Spinal cord (tissue), 10 donors: Measurements from ENCODE around the gene CMIP. TPM values are rescaled to one million over a fixed set of nuclear protein-coding genes. Genes with fewer than 3 reads are reported as not detected.
"Not testable (repeated sequence)": the region's sequence is repeated elsewhere in the genome, so short reads cannot be mapped to it uniquely, and the experiment has no call there.

Experiments used
- DNase-seq, 6 donors: peaks; one replicate each; pipeline versions ENCODE4 v3.0.0 to v3.0.0-alpha.2; 2013 to 2015; ENCODE audit warnings: low spot score in 6 of 6, low read depth in 4 of 6
- H3K27ac ChIP-seq: one replicate; pipeline ENCODE4 v1.5.1; 2013; ENCODE audit warnings: low read depth, low read length, control low read depth
- H3K27me3 ChIP-seq: one replicate; pipeline ENCODE4 v1.6.1; 2013; ENCODE audit warnings: low read length; ENCODE audit not compliant: control insufficient read depth, insufficient read depth
- H3K36me3 ChIP-seq: one replicate; pipeline ENCODE4 v1.6.1; 2013; ENCODE audit warnings: low read length; ENCODE audit not compliant: control insufficient read depth, insufficient read depth
- H3K4me1 ChIP-seq: one replicate; pipeline ENCODE4 v1.6.1; 2013; ENCODE audit warnings: low read length; ENCODE audit not compliant: control insufficient read depth, insufficient read depth
- H3K4me3 ChIP-seq: one replicate; pipeline ENCODE4 v1.5.1; 2013; ENCODE audit warnings: low read depth, low read length, control low read depth
- H3K9me3 ChIP-seq: one replicate; pipeline ENCODE4 v1.6.1; 2013; ENCODE audit warnings: low read length; ENCODE audit not compliant: control insufficient read depth, insufficient read depth
- WGBS: methylation state at CpG from one replicate; pipeline ENCODE4 v1.1.5; 2013; ENCODE audit warnings: missing lambda C conversion rate; ENCODE audit not compliant: insufficient coverage; 5-methylcytosine and 5-hydroxymethylcytosine counted together
- polyA plus RNA-seq, 2 donors: library from polyadenylated mRNA; unstranded; fragments of 120-200 nt; gene quantifications; one replicate each; pipeline ENCODE4 v1.2.1, GENCODE V29; 2013; ENCODE audit not compliant: insufficient read length in 2 of 2
- total RNA-seq, 2 donors: library from RNA; depleted of rRNA in 1 of 2; stranded (reverse); fragments of 120-200 nt in 1 of 2; fragments of >200 nt in 1 of 2; gene quantifications; one replicate each; pipeline versions ENCODE4 v1.2.3 to v1.2.4, GENCODE V29; 2013 to 2014
- donor health status: healthy.

CMIP gene
- total and polyA plus RNA-seq, 4 donors = 20.6 to 151 (median 100) TPM

GRCh38 chr16:81417210-81417609 is 27.4 kb upstream of the CMIP start:
- 98% methylated on average over 4 of the region's 5 CpGs for WGBS
- no peak for DNase-seq

GRCh38 chr16:81419806-81420205 is 24.8 kb upstream of the CMIP start:
- 95% methylated on average over 4 of the region's 9 CpGs for WGBS
- Histone ChIP-seq H3K36me3 (no peaks in the 10 kb centered on the region), H3K27me3 (no peaks in the 10 kb centered on the region), H3K4me3 (no peak overlapping the region), H3K4me1 (peaks cover 13% of the 10 kb centered on the region), H3K27ac (no peak overlapping the region), H3K9me3 (no peaks in the 10 kb centered on the region)
- no peak for DNase-seq

More at GRCh38 chr16:81417210-81417609, 27.4 kb upstream of the CMIP start:
- Histone ChIP-seq H3K9me3 (no peaks in the 10 kb centered on the region), H3K27me3 (no peaks in the 10 kb centered on the region), H3K4me3 (no peak overlapping the region), H3K36me3 (no peaks in the 10 kb centered on the region), H3K4me1 (peaks cover 18% of the 10 kb centered on the region), H3K27ac (no peak overlapping the region)

GRCh38 chr16:81421126-81421525 is 23.5 kb upstream of the CMIP start:
- no peak overlapping the region for H3K4me3 ChIP-seq
- H3K36me3 ChIP-seq = no peaks in the 10 kb centered on the region
- WGBS = 100% methylated on average over 1 of the region's 2 CpGs
- no peak overlapping the region for H3K27ac ChIP-seq
- H3K4me1 ChIP-seq = peaks cover 6% of the 10 kb centered on the region
- no peaks in the 10 kb centered on the region for H3K27me3 ChIP-seq
- H3K9me3 ChIP-seq = no peaks in the 10 kb centered on the region
- no peak for DNase-seq

- Histone ChIP-seq H3K4me3 (no peak overlapping the region), H3K27ac (no peak overlapping the region), H3K9me3 (no peaks in the 10 kb centered on the region), H3K4me1 (peaks cover 5% of the 10 kb centered on the region), H3K27me3 (no peaks in the 10 kb centered on the region), H3K36me3 (no peaks in the 10 kb centered on the region)
- no peak for DNase-seq
- WGBS = 100% methylated on average over 3 of the region's 11 CpGs
Observed at GRCh38 chr16:81421536-81421935, 23.1 kb upstream of the CMIP start.

GRCh38 chr16:81422153-81422552 is 22.5 kb upstream of the CMIP start:
- not testable (repeated sequence) for H3K27ac ChIP-seq, H3K27me3 ChIP-seq, H3K9me3 ChIP-seq, DNase-seq, H3K4me3 ChIP-seq, H3K36me3 ChIP-seq, H3K4me1 ChIP-seq
- WGBS = 100% methylated on average over 1 of the region's 7 CpGs

DNA sequence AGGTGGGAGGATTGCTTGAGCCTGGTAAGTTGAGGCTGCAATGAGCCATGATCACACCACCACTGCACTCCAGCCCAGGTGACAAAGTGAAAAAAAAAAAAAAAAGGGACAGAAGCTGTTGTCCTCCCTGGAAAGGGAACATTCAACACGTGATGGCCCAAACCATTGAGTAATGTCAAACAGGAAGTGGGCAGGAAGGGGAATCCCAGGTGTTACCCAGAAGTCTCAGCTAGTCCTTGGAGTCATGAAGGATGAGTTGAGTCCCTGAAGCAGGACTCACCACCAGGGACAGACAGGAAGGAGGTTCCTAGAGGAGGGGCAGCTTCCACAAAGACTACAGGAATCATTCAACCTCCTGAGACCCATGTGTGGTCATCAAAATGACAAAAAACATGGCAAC is 19.8 kb upstream of the CMIP start:
- Histone ChIP-seq H3K9me3 (no peaks in the 10 kb centered on the region), H3K27ac (no peak overlapping the region), H3K4me1 (peaks cover 7% of the 10 kb centered on the region), H3K4me3 (no peak overlapping the region), H3K36me3 (no peaks in the 10 kb centered on the region), H3K27me3 (no peaks in the 10 kb centered on the region)
- no peak for DNase-seq
- 50% methylated on average over 1 of the region's 1 CpG for WGBS

GRCh38 chr16:81427219-81427618 is 17.4 kb upstream of the CMIP start:
- Histone ChIP-seq H3K9me3 (no peaks in the 10 kb centered on the region), H3K27ac (no peak overlapping the region), H3K4me3 (no peak overlapping the region), H3K27me3 (no peaks in the 10 kb centered on the region), H3K36me3 (no peaks in the 10 kb centered on the region), H3K4me1 (peaks cover 18% of the 10 kb centered on the region)
- 61% methylated on average over 3 of the region's 6 CpGs for WGBS
- DNase-seq = peak in 1 of 6 donors; percentile 68

DNA sequence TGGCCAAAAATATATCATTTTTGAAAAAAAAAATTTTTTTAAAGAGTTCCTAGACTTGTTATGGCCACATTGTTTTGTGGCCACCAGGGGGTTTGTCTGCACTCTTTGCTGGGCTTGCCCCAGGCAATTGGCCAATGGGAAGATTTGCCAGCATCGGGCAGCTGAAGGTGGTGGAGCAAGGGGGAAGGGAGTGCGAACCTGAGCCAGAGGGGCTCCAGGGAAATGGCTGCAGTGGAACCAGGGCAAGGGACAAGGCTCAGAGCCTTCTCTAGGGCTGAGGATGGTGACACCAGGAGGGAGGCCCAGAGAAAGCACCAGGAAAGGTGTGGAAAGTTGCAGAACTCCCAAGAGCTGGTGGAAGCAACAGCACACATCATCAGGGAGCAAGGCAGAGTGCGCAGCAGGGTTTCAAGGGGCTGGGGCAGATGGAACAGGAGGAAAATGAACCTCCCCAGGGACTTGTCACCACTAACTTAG is 15.5 kb upstream of the CMIP start:
- peaks cover 27% of the 10 kb centered on the region for H3K4me1 ChIP-seq
- 34% methylated on average over 2 of the region's 3 CpGs for WGBS
- peak in 1 of 6 donors; percentile 51 for DNase-seq
- H3K27me3 ChIP-seq = no peaks in the 10 kb centered on the region
- H3K36me3 ChIP-seq = no peaks in the 10 kb centered on the region
- no peak overlapping the region for H3K27ac ChIP-seq
- no peaks in the 10 kb centered on the region for H3K9me3 ChIP-seq
- H3K4me3 ChIP-seq = no peak overlapping the region

GRCh38 chr16:81431554-81432353 is 12.9 kb upstream of the CMIP start:
- Histone ChIP-seq H3K27me3 (no peaks in the 10 kb centered on the region), H3K27ac (no peak overlapping the region), H3K4me1 (peaks cover 27% of the 10 kb centered on the region), H3K9me3 (no peaks in the 10 kb centered on the region), H3K36me3 (no peaks in the 10 kb centered on the region), H3K4me3 (no peak overlapping the region)
- DNase-seq = peak in 1 of 6 donors; percentile 70
- 59% methylated on average over 22 of the region's 23 CpGs for WGBS

DNA sequence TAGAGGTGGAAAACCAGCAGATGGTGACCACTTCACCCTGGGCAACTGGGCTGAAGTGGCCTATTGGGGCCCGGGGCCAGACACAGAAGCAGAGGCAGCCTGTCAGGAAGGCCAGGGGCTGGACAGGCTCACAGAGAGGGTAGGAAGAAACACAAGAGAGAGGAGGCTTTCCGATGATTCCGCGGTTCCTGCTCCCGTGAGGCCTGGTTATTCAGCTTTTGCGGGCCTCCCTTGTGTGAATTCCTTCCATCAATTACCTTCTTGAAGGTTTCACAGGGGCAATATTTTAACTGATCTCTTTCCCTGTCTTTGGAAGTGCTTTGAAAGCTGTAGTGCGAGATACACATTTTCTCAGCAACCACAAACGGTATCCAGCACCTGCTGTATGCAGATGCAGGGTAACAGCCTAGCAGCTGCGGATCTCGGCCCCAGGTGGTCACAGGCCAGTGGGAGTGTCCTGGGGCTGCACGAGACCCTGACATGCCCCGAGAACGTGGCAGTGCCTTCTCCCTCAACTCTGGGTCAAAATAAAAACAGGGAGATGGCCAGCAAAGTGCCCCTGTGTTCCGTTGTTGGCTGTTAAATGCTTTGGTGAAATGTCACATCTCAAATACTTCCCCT is 11.6 kb upstream of the CMIP start:
- Histone ChIP-seq H3K4me3 (no peak overlapping the region), H3K27ac (no peak overlapping the region), H3K36me3 (no peaks in the 10 kb centered on the region), H3K9me3 (no peaks in the 10 kb centered on the region), H3K4me1 (peaks cover 27% of the 10 kb centered on the region), H3K27me3 (no peaks in the 10 kb centered on the region)
- WGBS = 63% methylated on average over 10 of the region's 14 CpGs
- DNase-seq = peak in 1 of 6 donors; percentile 45
